ENCODE data around the gene C16orf74.

C16orf74 gene

DNA sequence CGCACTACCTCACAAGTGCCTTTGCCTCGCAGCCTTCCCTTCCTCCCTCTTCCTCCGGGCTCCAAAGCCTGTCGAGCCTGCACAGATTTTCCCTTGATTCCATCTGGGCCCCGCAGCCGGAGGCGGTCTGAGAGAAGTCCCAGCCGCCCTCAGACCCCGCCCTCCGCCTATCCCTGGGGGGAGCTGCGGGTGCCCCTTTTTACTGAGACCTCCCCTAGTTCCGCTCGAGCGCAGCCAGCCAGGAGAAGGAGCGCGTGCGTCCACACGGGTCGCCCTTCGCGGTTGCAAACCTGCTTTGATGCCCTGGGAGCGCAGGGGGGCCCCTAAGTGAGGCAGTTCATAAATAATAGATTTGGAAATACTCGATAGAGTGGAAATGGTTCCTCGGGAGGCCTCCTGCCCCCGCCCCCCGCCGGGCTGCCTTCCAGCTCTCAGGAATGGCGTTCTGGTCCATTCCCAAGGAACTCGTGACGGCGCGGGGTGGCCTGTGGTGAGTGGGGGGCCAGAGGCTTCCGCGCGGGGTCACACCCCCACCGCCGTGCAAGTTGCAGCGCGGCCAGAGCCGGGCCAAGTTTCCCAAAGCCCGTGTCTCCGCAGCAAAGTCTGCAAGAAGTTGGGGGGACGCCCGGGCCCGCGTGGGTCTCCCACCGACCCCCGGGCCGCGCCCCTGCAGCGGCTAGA, 610 bp downstream of the C16orf74 start:
- no peak for DNase-seq (ENCODE audit: low read depth in 2 of 3, low spot score in 2 of 3)

DNA sequence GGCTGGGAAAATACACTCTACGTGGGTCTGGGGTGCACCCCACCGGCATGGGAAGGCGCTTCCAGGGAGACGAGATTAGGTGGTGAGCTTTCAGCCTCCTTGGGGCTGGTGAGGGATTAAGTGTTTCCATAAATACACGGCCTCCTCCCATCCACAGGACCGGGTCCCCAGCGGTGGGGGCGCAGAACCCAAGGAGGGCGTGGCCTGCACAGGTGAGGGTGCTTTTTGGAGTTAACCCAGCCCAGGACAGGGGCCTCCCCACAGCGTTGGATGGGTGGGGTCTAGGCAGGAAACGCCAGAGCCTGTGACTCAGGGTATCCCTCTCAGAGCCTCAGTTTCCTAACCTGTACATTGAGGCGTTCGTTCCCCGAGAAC, 1.1 kb downstream of the C16orf74 start:
- no peak for DNase-seq (ENCODE audit: low read depth in 2 of 3, low spot score in 2 of 3)

DNA sequence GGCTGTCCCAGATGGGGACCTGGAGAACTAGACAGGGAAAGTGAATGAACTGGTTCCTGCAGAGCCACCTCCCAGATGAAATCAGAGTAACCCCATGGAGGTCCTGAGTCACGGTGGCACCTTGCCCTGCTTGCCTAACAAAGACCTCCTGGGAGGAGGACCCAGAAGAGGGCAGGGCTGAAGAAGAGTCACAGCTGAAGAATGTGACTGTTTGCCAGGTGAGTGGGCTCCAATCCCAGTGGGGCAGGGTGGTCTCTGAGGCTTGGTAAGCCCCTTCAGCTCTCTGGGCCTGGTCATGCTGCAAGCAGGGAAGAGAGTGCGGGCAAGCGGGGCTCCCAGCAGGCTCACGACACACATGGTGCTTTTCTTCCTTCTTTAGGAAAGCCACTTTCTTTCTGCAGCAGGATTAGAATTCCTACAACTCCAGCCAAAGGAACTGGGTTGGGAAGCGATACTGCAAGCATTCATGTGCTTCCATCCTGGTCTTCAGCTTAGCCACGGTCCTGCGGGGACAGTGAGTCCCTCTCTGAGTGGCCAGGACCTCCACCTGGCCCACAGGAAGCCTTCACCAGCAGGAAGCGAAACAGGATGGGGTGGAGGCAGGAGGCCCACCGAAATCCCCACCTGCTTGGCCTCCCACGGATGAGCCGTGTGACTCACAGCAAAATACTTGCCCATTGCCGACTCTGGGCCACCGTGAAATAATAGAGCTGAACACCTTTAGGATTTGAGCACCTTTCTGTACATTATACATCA, 4.3 kb downstream of the C16orf74 start:
- no peak for DNase-seq (ENCODE audit: low read depth in 2 of 3, low spot score in 2 of 3)

DNA sequence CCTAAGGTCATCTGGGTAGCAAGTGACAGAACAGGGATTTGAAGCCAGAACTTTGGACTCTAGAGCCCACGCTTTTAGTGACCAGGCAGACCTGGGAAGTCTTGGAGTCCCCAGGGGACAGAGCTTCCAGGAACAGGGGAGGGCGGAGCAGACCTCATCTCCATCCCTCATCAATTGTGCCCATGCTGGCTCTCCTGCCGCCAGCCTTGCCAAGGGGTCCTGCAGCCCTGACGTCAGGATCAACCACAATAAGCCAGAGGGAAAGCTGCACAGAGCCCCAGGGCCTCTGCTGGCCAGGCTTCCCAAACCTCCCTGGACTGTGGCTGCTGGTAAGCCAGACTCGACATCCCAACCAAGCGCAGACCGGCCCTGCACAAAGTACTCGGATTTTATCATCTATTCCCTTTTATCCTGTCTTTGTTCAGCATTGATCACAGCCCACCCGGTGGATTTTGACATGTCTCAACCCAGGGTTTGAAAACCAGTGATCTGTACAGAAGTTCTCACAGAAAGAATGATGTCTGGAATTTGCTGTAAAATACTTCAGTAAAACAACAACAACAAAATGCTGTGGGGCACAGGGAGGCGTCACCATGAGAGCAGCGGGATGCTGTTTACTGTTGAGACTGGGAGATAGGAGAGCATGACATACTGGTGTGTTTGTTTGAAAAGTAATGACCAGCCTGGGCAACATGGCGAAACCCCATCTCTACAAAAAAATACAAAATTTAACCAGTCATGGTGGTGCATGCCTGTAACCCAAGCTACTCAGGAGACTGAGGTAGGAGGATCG, 11.8 kb downstream of the C16orf74 start:
- DNase-seq (ENCODE audit: low read depth in 2 of 3, low spot score in 2 of 3), result no peak

DNA sequence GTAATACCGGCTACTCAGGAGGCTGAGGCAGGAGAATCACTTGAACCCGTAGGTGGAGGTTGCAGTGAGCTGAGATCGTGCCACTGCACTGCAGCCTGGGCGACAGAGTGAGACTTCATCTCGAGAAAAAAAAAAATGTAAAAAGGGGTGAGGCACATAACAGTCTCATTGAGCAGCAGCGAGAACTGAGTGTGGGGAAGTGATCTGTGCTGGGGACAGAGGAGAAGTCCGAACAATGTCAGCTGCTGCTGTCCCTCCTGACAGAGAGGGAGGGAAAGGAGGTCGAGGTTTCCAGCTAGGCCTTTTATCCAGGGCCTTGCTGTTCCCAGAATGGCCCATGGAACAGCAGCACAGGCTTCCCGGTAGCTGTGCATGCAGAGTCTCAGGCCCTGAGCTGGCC, 14.0 kb downstream of the C16orf74 start:
- DNase-seq (ENCODE audit: low read depth in 2 of 3, low spot score in 2 of 3), result no peak

DNA sequence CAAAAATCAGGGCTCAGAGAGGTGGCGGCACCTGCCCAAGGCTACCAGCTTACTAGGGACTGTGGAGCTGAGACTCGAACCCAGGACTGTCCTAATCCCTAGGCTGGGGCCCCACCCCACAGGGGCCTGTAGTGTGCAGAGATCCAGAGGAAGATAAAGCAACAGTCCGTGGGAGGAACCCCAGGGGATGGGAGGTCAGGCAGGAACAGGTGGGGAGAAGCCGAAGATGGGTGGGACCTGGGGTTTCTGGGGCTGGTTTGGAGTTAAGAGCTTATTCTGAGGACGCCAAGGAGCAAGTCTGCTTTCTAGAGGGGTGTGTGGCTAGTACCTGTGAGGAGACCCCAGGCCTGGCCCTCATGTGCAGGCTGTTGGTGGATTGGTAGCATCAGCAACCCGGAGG, 14.9 kb downstream of the C16orf74 start:
- DNase-seq (ENCODE audit: low read depth in 2 of 3, low spot score in 2 of 3), result no peak

DNA sequence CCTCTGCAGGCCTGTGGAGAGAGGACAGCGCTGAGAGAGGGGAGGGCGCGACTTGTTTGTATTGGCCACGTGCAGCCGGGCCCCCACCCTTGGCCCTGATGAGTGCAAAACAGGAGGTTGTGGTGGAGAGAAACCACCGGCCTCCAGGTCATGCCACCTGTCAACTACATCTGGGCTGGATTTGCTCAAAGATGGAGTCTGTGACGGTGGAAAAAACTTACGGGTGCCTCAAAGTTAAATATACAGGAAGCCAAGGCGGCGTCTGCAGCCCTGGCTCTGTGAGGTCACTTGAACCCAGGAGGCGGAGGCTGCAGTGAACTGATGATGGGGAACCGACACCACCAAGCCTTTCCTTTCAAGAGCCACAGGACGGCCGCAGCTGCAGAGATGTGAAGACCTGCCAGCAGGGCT, 15.7 kb downstream of the C16orf74 start:
- DNase-seq (ENCODE audit: low read depth in 2 of 3, low spot score in 2 of 3), result no peak

DNA sequence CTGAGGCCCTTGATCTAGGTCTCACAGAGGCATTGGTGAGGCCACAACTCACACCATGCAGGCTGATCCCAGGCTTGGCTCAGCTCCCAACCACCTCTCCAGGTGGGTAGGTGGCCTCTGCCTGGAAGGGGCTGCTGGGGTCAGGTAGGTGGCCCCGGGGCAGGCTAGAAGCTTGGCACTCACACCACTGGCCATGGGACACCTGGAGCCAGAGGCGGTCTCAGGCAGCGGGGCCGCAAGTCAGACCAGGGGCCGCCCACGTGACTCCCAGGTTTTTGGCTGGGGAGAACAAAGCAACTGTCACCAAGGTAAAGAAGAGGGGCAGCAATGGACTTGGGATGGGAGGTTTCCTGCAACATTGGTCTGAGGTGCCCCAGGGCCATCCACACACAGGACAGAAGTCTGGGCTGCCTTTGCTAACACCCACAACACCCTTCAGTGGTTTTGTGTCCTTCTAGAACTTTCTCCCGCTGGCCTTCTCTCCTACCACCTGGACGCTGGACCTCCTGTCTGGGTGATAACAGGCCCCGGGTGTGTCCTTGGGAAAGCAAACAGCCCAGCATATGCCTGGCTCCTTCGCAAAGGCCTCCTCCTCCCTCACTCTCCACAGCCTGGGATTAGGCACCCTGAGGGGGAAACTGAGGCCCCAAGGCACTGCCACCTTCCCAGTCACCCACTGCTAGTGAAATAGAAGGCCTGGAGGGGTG, 16.4 kb downstream of the C16orf74 start:
- no peak for DNase-seq (ENCODE audit: low read depth in 2 of 3, low spot score in 2 of 3)

DNA sequence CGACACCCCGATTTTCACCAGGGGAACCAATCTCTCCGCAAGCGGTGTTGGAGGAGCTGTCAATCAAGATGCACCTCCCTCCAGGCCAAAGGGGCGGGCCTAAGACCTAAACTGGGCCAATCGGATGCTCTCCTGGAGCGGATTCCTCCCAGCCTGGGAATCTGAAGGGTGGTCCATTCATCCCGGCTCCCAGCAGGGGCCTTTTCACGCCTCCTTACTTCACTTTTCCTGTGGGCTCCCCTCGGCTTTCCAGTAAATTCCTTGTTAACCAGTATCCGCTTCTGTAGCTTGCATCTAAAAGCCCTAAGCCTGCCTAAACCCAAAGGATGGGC, 17.1 kb downstream of the C16orf74 start:
- DNase-seq (ENCODE audit: low read depth in 2 of 3, low spot score in 2 of 3), result no peak

DNA sequence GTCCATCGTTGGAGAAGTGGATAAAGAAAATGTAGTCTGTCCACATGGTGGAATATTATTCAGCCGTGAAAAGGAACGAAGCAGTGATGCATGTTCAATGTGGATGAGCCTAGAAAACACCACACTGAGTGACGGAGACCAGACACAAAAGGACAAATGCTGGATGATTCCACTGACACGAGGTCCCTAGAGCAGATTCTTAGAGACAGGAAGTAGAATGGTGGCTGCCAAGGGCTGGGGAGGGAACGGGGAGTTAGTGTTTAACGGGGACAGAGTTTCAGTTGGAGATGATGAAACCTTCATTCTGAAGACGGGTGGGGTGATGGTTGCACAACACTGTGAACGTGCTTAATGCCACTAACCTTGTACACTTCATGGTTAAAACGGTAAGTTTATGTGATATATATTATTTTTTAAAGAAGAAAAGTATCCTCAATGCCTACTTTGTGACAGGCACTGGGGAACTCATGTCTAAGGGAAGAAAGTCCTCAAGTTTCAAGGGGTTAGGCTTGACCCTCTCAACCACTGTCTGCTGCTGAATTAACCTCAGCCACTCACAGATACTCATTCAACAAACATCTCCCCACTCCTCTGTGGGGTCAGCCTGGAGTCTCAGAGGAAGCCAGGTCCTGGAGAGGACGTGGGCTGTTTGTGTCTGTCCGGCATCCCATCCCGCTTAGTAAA, 17.6 kb downstream of the C16orf74 start:
- DNase-seq (ENCODE audit: low read depth in 2 of 3, low spot score in 2 of 3), result no peak

DNA sequence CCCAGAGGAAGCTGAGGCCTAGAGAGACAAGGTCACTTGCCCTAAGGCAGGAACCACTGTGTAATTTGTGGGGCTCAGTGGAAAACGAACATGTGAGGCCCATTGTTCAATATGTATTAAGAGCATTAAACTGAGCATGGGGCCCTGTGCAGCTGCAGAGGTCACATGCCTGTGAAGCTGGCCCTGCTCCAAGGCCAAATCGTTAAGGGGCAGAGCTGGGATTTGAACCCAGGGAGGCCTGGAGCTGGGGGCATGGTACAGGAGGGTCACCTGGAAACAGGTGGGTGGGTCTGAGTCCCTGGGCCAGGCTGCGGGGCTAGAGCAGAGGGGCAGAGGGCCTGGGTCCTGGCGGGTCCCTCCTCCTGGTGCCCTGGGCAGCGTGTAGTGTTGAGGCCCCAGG, 19.7 kb downstream of the C16orf74 start:
- DNase-seq (ENCODE audit: low read depth in 2 of 3, low spot score in 2 of 3), result no peak

DNA sequence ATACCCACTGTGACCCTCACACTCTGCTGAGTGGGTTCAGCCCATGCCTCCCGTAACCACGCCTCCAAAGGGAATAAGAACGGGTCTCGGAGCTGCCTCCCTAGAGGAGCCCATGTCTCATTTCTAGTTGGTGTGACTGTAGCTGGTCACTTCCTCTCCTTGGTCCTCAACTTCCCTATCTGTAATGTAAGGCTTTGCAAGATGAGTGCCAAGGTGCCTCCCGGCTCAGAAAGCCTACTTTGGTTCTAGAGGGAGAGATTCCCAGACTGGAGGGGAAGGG, 20.8 kb downstream of the C16orf74 start:
- no peak for DNase-seq (ENCODE audit: low read depth in 2 of 3, low spot score in 2 of 3)

DNA sequence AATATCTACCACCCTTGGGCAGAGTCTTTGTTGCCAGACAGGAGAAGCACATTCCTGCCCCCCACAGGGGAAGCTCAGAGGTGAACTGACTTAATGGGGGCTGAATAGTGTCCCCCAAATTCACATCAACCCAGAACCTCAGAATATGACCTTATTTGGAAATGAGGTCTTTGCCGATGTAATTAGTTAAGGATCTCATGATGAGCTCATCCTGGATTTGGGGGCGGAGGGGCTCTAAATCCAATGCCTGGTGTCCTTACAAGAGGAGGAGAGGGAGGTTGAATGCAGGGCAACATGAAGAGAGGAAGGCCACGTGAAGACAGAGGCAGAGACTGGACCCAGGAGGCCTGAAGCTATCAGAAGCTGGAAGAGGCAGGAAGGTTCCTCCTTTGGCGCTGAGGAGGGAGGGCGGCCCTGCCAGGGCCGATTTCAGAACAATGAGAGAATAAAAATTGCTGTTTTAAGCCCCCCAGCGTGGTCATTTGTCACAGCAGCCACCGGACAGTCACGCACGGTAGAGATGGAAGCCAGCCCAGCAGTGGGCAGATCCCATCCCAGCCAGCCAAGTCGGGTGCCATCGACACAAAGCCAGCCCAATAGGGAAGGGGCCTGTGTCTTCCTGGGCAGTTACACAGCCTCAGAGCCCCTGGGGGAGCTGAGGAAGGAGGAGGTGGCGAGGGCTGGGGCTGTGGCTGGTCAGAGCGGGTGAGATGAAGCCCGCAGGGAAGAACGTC, 21.3 kb downstream of the C16orf74 start:
- DNase-seq (ENCODE audit: low read depth in 2 of 3, low spot score in 2 of 3), result no peak

DNA sequence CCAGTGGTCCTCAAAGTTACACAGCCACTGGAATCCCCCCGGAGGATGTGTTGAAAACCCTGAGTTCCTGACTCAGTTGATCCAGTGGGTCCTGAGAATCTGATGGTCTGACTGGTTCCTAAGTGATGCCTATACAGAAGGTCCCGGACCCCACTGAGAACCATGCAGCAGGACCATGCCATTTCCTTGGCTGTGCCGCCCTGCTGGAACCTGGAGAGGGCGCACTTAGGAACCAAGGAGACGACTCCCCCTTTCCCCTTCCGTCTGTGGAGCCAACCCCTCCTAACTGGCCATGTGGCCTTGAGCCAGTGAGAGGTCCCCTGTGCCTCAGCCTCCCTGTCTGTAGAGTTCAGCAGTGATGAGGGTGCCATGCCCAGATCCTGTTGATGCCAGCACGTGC, 22.0 kb downstream of the C16orf74 start:
- no peak for DNase-seq (ENCODE audit: low read depth in 2 of 3, low spot score in 2 of 3)

DNA sequence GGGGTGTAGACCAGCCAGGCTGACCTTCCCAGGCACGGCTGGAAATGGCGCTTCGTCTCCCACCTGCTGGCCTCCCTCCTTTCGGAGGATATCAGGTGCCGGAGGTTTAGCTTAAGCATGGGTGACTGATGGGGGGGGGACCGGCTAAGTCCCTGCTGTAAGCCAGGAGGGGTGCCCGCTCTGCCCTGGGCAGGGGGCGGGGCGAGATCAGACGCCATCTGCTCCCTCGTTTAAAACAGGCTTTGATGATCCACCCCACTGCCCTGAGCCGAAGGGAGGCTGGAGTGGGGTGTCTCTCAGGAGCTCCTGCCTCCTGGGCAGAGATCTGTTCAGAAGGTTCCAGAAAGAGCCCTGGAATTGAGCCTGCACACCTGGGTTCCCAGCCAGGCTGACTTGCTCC, 26.0 kb downstream of the C16orf74 start:
- no peak for DNase-seq (ENCODE audit: low read depth in 2 of 3, low spot score in 2 of 3)

DNA sequence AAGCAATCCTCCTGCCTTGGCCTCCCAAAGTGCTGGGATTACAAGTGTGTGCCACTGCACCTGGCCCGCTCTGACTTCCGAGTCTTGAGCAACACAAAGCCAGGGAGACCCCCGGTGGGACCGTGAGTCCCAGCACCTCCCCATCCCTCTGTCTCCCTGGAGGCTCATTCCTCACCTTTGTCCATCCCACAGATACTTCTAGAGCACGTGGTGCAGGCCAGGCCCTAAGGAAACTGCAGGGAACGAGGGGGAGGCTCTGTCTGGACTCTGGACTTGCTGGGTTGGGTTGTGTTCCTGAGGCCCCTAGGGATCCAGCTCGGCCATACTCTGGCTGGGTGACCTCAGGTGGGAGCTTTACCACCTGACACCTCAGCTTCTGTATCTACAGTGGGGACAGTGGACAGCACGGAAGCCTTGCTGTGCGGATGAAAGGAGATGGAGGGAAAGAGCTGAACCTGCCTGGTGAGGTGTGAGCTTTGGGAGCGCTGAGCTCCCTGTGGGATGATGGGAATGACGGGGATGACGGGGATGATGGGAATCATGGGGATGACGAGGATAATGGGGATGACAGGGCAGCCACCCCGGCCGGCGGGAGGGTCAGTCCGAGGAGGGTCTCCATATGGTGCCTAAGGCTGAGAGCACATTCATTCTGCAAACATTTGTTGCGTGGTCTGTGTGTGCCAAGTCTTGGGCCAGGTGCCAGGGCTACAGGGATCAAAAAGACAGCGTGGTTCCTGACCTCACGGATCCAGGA, 26.6 kb downstream of the C16orf74 start:
- DNase-seq (ENCODE audit: low read depth in 2 of 3, low spot score in 2 of 3), result no peak

DNA sequence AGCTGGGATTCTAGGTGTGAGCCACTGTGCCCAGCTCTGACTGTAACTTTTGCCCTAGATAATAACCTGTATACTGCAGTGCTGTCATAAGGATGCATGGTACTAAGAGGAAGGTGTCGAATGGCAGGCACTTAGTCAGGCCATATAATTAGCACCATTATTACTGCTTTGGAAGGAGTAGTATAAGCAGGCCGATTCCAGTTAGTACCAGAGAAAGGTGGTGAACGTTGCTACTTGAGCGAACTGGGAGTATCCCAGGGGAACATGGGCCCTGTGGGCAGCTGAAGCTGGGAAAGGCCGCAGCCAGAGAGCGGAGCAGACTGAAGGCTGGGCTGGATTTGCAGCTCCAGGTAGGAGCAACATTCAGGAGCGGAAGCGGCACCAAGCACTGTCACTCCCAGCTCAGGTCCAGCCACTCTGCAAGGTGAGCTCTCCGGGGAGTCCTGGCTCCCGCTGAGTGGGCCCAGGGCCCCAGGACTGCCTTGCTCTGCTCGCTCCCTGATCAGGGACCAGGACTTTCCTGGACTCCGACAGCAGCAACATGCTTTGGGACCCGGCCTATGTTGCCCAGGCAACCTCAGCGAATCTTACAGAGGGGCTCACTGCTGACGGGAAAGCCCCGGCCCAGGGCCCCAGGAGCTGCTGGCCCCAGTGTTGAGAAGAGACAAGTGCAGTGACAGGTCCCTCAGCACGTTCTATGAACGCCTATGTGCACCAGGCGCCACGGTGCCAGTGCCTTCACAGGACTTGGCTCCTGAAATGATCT, 28.6 kb downstream of the C16orf74 start:
- DNase-seq (ENCODE audit: low read depth in 2 of 3, low spot score in 2 of 3), result no peak

DNA sequence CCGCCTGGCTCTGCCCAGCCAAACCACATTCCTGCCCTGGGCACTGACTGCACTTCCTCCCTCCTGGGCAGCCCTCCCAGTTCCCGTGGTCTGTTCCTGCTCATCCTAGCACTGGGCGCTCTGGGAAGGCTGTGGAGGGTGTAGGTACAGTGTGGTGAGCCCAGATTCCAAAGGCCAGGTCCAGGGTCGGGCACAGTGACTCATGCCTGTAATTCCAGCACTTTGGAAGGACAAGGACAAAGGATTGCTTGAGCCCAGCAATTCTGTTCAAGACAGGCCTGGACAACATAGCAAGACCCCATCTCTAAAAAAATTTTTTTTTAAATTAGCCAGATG, 30.6 kb downstream of the C16orf74 start:
- DNase-seq (ENCODE audit: low read depth in 2 of 3, low spot score in 2 of 3), result no peak

DNA sequence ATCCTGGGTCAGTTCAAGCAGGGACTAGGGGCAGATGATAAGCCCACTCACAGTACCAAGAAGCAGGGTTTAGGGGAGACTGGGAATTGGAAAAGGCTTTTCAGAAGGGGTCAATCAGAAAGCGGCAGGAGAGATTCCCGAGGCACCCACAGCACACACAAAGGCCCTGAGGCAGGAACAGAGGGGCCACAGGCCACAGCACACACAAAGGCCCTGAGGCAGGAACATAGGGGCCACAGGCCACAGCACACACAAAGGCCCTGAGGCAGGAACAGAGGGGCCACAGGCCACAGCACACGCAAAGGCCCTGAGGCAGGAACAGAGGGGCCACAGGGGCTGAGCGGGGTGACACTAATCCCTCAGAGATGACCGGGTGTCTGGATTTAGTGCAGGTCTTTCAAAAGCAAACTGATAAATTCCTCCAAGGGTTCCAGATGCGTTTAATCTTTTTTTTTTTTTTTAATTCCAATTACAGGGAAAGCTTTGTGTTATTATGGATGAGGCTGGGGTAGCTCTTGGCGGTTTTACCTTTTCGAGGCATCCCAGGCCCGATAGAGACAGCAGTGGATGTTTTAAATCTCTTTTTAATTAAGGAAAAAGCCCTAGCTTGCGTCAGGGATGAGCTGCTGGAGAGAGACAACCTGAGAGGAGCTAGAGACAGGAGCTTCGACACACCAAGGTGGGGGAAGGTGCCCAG, 31.1 kb downstream of the C16orf74 start:
- DNase-seq (ENCODE audit: low read depth in 2 of 3, low spot score in 2 of 3), result no peak
